Stimulated activated CD4-positive, alpha-beta T cell treated with anti-CD3 and anti-CD28 coated beads, Interleukin-12 subunit alpha, Interleukin-12 subunit beta, amount 100 ng/mL, for 24 hours (primary cell): ENCODE results near the gene MTHFS.

Experiments used
- DNase-seq, 2 experiments: peaks; one replicate each; pipeline ENCODE4 v3.0.0-alpha.2; 2020; ENCODE audit warnings: low read depth in 2 of 2

MTHFS gene

DNA sequence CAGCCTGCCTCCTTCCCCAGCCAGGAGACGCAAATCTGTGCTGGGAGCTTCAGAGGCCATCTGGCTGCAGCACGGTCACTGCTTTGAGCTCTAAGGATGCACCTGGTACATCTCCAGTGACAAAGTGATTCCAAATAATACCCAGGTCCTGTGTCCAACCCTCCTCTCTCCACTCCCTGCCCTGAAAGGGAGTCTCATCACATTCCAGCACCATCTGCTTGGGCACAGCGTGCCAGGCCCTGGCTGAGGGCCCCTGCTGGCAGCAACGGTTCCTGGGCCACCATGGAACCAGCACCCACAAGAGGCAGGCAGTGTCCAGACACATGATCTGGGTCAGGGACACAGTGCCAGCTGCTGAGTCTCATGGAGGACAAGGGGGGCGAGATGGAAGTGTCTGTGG, 81.3 kb downstream of the MTHFS start:
- DNase-seq, result no peak

DNA sequence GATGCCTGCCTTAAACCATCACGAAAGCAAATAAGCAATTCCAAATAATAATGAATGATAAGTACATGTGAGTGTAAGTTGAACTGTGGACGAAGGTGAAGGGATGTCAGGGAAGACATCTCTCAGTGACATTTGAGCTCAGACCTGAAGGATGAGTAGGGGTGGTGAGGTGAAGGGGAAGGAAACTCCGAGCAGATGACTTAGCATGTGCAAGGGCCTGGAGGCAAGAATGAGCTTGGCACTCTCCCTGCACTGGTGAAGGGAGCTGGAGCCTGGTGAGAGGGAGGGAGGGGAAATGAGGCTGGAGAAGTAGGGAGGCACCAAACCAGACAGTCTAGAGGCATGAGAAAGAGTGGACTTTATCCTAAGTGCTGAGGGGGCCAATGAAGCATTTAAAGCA, 84.3 kb downstream of the MTHFS start:
- no peak for DNase-seq

DNA sequence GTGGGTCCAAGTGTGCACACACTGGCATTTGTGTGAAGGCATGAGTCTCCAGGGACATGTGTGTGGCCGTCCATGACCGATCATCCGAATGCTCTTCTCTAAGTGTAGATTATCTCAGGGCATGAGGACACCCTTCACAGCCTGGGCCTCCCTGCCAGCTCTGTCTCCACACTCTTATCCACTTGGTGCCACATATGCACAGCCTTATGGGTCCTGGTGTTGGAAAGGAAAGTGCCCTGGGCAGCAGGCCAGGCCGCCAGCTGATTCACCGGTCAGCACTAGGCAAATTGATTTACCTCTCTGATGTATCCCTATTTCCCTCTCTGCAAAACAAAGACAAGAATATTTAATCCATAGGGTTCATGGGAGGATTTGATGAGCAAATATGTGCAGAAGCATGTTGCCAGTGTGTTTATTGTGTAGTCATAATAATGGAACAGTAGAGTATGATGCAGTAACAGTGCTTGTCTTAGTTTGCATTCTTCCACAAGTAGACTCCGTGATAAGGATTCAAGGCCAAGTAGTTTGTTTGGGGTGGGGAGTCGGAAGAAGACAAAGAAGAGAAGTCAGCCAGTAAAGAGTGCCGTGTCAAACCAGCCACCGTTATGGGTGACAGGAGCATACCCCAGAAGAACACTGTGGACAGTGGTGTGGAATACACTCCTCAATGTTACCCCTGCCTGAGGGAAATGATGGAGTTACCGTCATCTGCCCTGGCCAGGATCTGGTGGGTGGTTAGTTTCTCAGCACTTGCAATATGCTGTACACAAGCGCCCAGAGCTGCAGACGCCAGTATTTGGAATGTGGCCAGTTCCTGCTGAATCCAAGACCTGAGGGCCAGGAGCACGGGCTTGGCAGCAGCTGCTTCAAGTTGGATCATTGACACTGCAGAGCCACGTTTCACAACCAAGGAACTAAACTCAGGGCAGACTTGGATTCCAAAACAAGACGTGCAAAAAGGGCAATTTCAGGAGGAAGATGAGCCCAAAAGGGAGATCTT, 85.1 kb downstream of the MTHFS start:
- no peak for DNase-seq

DNA sequence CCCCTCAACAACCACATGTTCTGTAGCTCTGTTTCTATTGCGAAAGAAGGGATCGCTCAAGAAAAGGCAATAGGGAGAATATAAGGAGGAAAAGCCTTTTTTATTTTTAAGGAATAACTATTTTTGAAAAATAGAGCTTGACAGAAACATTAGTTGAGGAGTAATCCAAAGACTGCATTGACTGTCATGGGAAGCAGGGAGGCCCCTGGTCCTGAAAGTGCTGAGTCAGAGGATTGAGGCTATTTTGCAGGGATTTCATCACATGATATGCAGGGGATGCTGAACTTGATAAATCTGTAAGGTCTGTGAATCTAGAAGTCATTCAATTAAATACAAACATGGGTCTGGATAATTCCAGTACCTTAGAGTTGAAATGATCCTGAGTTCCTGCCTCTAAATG, 92.0 kb downstream of the MTHFS start:
- no peak for DNase-seq

DNA sequence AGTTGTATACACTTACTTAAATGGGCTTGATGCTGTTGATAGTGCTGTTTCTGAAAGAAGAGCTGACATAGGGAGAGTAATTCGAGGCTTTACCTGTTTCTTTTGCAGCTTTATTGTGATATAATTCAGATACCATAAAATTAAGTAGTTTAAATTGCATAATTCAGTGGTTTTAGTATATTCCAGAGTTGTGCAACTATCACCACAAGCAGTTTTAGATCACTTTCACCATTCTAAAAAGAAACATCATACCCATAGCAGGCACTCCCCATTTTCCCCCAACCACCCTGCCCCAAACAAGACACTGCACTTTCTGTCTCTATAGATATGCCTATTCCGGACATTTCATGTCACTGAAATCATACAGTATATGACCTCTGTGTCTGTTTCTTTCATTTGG, 98.5 kb downstream of the MTHFS start:
- DNase-seq, result no peak
